Measurements from ENCODE around the gene ADAMTS15.

ADAMTS15 gene

DNA sequence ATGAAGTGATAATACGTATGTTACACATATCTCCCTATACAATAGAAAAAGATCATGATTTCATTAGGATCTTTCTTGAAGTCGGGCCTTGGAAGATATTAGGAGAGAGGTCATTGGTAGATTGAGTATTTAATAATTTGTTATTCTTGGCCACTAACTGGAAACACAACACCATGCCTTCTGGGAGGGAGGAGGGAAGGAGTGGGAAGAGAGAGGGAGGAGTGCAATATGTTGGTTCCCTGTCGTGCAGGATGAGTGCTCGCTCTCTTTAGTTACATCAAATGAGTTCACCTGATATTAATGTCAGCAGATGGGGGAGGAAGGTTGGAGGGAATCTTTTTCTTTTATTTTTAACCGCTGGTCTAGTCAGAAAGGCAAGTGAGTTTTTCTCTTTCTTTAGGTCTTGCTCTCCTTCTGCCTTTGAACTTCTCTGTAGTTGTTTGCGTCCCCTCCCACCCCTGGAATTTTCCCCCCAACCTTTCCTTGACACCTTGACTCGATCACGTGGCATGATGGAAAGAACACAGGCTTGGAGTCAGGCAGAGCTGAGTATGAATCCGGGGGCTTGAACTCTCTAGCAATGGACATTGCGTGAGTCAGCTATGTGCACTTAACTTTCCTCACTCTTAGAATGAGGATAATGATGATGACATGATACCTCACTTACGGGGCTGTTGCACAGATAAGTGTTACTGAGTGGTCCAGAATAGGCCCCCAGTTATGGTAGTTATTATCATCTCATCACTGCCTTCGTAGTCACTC lies 6.2 kb downstream of the ADAMTS15 start:
- no peaks in the 10 kb centered on the region for H3K9me3 ChIP-seq
- peaks cover 57% of the 10 kb centered on the region for H3K27me3 ChIP-seq
- H3K36me3 ChIP-seq: no peaks in the 10 kb centered on the region
- TF ChIP-seq, protein P1, sequence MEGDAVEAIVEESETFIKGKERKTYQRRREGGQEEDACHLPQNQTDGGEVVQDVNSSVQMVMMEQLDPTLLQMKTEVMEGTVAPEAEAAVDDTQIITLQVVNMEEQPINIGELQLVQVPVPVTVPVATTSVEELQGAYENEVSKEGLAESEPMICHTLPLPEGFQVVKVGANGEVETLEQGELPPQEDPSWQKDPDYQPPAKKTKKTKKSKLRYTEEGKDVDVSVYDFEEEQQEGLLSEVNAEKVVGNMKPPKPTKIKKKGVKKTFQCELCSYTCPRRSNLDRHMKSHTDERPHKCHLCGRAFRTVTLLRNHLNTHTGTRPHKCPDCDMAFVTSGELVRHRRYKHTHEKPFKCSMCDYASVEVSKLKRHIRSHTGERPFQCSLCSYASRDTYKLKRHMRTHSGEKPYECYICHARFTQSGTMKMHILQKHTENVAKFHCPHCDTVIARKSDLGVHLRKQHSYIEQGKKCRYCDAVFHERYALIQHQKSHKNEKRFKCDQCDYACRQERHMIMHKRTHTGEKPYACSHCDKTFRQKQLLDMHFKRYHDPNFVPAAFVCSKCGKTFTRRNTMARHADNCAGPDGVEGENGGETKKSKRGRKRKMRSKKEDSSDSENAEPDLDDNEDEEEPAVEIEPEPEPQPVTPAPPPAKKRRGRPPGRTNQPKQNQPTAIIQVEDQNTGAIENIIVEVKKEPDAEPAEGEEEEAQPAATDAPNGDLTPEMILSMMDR (IDR thresholded peaks at IDR 0.05): no peak
- no peaks in the 10 kb centered on the region for H3K4me1 ChIP-seq (ENCODE audit: control insufficient read depth in 1 of 2, insufficient read depth in 1 of 2, low read depth in 1 of 2, low read length in 1 of 2)
- H3K27ac ChIP-seq: no peak overlapping the region
- H3K4me3 ChIP-seq (ENCODE audit: low read depth in 1 of 2, low read length in 1 of 2): no peak overlapping the region

DNA sequence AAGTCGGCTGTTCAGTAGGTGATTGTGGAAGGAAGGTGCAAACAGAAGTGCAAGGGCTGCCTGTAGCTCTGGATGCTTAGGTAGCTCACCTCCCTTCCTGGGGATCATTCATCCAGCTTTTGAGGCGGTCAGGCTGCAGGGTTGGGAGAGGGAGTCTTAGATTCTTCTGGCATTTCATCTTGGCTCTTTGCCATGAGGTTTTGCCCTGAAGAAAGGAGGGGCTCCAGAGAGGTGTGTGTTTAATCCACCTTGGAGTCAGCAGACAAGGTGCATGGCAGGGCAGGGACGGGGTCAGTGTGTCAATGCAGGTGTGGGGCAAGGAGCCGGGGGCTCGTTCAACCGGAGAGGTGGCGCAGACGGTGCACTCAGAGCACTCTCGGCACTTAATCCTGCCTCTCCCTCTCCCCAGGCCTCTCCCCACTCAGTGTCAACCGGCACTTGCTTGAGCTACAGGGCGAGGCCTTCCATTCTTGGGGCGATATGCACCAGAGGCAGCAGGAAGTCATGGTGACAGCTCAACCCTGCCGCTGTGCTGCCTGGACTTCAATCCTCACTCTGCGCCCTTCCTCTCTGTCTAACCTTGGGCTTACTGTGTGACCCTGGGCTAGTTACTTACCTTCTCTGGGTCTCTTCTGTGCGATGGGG lies 7.2 kb downstream of the ADAMTS15 start:
- H3K27me3 ChIP-seq: peaks cover 48% of the 10 kb centered on the region
- no peaks in the 10 kb centered on the region for H3K9me3 ChIP-seq
- no peak overlapping the region for H3K4me3 ChIP-seq (ENCODE audit: low read depth in 1 of 2, low read length in 1 of 2)
- no peak overlapping the region for H3K27ac ChIP-seq
- H3K4me1 ChIP-seq (ENCODE audit: control insufficient read depth in 1 of 2, insufficient read depth in 1 of 2, low read depth in 1 of 2, low read length in 1 of 2): no peaks in the 10 kb centered on the region
- H3K36me3 ChIP-seq: no peaks in the 10 kb centered on the region
- TF ChIP-seq, protein P1 (IDR thresholded peaks at IDR 0.05): no peak

DNA sequence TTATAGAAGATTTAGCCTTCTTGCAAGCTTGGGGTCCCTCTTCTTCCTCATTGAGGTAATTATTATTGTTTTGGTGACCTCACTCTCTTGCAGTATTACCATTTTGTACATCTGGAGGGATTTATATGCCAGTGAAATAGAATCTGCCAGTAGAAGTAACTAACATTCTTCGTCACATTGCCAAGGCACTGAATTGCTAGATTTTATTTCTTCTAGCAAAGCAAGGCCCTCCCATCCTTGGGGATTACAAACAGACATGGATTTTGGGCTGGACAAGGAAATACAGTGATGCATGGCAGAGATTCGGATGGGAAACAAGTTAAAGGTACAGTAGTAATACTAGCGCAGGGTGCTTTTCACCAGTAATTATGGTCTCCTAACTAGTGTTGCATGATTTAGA lies 7.8 kb downstream of the ADAMTS15 start:
- peaks cover 41% of the 10 kb centered on the region for H3K27me3 ChIP-seq
- TF ChIP-seq, protein P1 (IDR thresholded peaks at IDR 0.05): no peak
- H3K27ac ChIP-seq: no peak overlapping the region
- H3K4me3 ChIP-seq (ENCODE audit: low read depth in 1 of 2, low read length in 1 of 2): no peak overlapping the region
- H3K4me1 ChIP-seq (ENCODE audit: control insufficient read depth in 1 of 2, insufficient read depth in 1 of 2, low read depth in 1 of 2, low read length in 1 of 2): no peaks in the 10 kb centered on the region
- H3K36me3 ChIP-seq: no peaks in the 10 kb centered on the region
- H3K9me3 ChIP-seq: no peaks in the 10 kb centered on the region

DNA sequence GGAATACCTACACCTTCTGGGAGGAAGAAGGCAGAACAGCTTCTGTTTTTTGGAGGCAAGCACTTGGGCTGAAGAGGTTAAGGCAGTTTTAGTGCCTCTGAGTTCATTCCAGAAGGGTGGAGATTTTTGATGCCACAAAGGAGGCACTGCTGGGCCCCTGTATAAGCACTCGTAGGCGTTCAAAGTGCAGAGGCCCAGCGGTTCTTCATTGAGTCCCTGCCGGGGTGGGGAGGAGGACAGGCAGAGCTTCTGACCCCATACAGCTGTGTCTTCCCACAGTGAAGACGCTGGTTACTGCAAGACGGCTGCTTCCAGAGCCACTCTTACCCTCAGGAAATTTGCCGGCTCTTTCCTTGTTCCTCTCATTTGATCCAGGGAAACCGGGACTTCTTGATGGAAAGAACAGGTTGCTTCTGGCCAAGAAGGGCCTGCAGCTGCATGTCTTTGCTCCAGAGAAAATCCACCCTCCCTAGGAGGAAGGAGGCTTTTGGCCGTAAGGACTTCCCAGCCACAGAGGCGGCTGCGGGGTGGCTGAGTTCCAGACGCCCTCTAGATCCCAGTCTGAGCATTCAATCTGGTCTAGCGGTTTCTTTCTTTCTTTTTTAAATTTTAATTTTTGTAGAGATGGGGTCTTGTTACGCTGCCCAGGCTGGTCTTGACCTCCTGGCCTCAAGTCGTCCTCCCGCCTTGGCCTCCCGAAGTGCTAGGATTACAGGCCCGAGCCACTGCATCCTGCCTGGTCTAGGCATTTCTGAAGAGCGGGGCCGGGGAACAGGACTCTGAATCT lies 9.4 kb downstream of the ADAMTS15 start:
- peaks cover 26% of the 10 kb centered on the region for H3K27me3 ChIP-seq
- H3K4me3 ChIP-seq (ENCODE audit: low read depth in 1 of 2, low read length in 1 of 2): no peak overlapping the region
- TF ChIP-seq, protein P1 (IDR thresholded peaks at IDR 0.05): no peak
- no peaks in the 10 kb centered on the region for H3K4me1 ChIP-seq (ENCODE audit: control insufficient read depth in 1 of 2, insufficient read depth in 1 of 2, low read depth in 1 of 2, low read length in 1 of 2)
- no peak overlapping the region for H3K27ac ChIP-seq
- no peaks in the 10 kb centered on the region for H3K9me3 ChIP-seq
- H3K36me3 ChIP-seq: no peaks in the 10 kb centered on the region

DNA sequence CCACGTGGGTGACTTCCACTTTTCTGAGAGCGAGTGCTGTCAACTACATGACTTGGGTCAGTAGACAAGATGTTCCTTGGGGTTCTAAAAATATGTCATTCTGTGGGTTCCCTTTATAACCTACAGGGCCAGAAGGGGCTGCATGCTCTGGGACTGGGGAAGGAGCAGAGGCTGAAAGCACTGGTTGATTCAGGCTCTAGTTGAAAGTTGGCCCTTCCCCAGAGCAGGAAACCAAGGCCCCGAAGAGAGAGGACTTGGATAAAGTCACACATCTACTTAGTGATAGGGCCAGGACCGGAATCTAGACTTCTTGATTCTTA lies 9.9 kb downstream of the ADAMTS15 start:
- Histone ChIP-seq H3K4me1 (ENCODE audit: control insufficient read depth in 1 of 2, insufficient read depth in 1 of 2, low read depth in 1 of 2, low read length in 1 of 2) (no peaks in the 10 kb centered on the region), H3K9me3 (no peaks in the 10 kb centered on the region), H3K4me3 (ENCODE audit: low read depth in 1 of 2, low read length in 1 of 2) (no peak overlapping the region), H3K27ac (no peak overlapping the region), H3K36me3 (no peaks in the 10 kb centered on the region), H3K27me3 (peaks cover 20% of the 10 kb centered on the region)
- TF ChIP-seq, protein P1 (IDR thresholded peaks at IDR 0.05): no peak

All from neutrophil (primary cell).